Heart left ventricle (tissue), 13 donors: Measurements from ENCODE around the gene MEF2B.

Experiments used
- POLR2A ChIP-seq, 2 donors: fragments of 450-650 bp; IDR thresholded peaks; one replicate each; pipeline ENCODE4 v1.6.1; 2017; ENCODE audit warnings: antibody characterized with exemption in 2 of 2, mild to moderate bottlenecking in 2 of 2, moderate library complexity in 2 of 2
- TF ChIP-seq, protein P1 (sequence below), 12 donors: fragments of 200-600 bp; sonication (generic) in 4 of 12; IDR thresholded peaks; one replicate each; pipeline versions ENCODE4 v1.5.0 to v1.8.0; 2018 to 2022; ENCODE audit warnings: antibody characterized with exemption in 12 of 12, mild to moderate bottlenecking in 5 of 12
- donor health status: ischemic (EF 13 %, LVEDD 7.1; RV severe dilation, severe dysfunction).
- donor health status: DM: no; HTN: yes; CAD: no.
- donor health status: DM: no; HTN: no; CAD: no.
- donor health status: ischemic (EF 25% LVEDD 6.9; RV normal size, moderate dysfunction).
- donor health status: ischemic (EF 25% LVEDD 5.7; RV mildly dilated, moderate dysfunction).
- donor health status: ischemic (EF 35%, LVEDD 5.7; RV mildly dilated, moderate dysfunction).
- donor health status: nonischemic (EF 11% LVEDD 7.7; RV severe dilation, severe dysfunction).
- donor health status: DM: yes; HTN: yes; CAD: no.
- donor health status: PGD.
- donor health status: ischemic (EF 29% LVEDD 5.4; RV normal size, mild dysfunction).
- donor health status: nonischemic (EF 23%, LVEDD 6.1; RV moderate dilation, normal function).

DNA sequence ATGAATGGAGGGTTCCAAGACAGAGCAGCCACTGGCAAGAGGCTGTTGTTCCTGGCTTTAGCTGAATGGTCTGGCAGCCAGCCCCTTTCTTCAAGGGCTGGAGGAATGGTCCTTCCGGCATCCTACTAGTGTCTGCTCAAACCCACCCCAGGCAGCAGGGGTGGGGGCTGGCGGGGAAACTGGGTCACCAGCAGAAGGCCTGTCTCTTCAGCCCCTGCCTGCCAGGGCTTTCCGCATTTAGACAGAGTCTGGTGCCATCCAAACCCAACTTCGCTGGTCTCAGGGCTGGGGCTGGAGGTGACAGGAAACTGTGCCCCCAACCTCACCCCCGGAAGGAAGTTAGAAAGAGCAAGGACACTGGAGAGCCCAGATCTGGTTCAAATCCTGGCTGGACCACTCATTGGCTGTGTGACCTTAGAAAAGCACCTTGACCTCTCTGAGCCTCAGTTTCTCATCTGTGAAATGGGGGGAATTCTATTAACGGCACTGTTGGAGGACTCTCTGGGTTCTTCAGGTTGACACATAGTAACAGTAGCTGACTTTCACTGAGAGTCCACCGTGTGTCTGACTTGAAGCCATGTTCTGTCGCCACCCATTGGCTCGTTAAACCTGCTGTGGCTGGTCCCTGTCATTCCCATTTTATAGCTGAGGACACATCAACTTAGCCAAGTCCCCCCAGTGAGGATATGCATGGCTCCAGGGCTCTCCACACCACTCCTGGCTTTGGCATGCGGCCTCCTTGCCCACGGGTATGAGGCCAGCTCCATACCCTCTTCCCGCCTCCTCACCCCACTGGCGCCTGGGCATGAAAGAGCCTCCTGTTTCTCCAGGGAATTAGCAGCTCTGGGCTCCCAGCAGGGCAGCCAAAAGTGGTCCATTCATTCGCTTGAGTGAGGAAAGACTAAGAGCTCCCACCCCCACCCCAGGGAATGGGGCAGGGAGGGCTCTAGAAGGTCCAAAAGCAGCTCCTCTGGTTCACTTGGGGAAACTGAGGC lies 35.6 kb upstream of the MEF2B start:
- TF ChIP-seq POLR2A (IDR thresholded peaks at IDR 0.05) = no peak
- TF ChIP-seq, protein P1, sequence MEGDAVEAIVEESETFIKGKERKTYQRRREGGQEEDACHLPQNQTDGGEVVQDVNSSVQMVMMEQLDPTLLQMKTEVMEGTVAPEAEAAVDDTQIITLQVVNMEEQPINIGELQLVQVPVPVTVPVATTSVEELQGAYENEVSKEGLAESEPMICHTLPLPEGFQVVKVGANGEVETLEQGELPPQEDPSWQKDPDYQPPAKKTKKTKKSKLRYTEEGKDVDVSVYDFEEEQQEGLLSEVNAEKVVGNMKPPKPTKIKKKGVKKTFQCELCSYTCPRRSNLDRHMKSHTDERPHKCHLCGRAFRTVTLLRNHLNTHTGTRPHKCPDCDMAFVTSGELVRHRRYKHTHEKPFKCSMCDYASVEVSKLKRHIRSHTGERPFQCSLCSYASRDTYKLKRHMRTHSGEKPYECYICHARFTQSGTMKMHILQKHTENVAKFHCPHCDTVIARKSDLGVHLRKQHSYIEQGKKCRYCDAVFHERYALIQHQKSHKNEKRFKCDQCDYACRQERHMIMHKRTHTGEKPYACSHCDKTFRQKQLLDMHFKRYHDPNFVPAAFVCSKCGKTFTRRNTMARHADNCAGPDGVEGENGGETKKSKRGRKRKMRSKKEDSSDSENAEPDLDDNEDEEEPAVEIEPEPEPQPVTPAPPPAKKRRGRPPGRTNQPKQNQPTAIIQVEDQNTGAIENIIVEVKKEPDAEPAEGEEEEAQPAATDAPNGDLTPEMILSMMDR (IDR thresholded peaks at IDR 0.05) = no peak
